T47D (cell line): ENCODE measurements around the gene DBET.
"Not testable (repeated sequence)": the region's sequence is repeated elsewhere in the genome, so short reads cannot be mapped to it uniquely, and the experiment has no call there.

Experiments
- DNase-seq, 2 experiments: peaks; one replicate each; pipeline versions ENCODE4 v3.0.0 to v3.0.0-alpha.2; 2011 to 2012; ENCODE audit warnings: low read depth in 1 of 2, low spot score in 1 of 2
- JUND ChIP-seq: IDR thresholded peaks from 2 replicates; pipeline ENCODE4 v1.6.1; 2012; ENCODE audit warnings: low read depth
- in situ Hi-C: cut with HindIII; loops from 2 replicates; pipeline ENCODE4 v1.10.0; 2016; ENCODE audit warnings: low sequenced_read_pairs, low pct_unique_long_range_greater_than_20kb

The DBET gene

DNA sequence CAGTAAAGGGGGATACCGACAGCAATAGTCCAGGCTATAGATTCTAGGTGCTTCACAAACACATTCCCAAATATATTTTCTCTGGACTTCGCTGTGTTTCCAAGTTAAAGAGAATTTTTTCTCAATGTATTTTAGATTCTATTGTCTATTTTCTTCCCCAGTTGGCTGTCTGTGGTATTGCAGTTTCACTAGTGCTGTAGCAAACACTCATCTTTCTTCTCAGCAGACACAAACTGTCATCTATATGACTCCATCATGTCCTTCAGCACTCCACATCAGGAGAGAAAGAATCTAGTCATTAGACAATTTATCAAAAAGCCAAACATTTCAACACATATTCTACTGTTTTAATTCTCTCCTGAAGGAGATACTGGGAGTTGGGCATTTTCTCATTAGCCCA is at the start of gene DBET:
TSS of gene DBET (plus strand) at position 161 of the 400 bp plus-strand sequence.
- DNase-seq: peak in 1 of 2 experiments; percentile 16
- in situ Hi-C loops: not testable (repeated sequence)

DNA sequence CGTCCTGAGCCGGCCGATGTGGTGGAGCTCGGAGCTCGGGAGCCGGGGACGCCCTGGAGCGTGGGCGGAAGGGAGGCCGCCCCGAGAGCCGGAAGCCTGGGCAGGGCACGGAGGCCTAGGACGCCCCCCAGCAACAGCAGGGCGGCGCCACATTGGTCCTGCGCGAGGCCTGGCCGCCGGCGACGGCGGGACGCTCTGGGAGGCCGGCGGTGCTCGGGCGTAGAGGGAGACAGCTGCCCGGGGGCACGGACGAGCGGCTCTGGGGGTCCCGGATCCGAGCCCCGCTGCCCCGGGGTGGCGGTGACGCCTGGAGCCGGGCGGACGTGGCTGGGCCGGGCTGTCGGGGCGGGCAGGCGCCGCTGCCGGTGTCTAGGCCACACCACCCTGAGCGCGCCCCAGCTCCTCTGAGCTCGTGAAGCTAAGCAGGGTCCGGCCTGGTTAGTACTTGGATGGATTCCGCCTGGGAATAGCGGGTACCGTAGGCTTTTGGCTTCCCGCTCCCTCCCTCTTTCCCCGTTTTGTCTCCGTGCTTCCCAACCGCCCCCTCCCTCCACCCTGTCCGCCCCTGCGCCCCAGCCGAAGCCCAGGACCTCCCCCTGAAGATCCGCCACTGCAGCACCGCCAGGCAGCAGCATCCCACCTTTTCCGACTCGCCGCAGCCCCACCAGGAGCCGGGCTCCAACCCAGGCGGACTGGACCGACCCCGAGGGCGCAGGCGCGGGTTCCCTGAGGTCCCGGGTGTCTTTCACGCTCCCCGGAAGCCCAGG is 49.3 kb upstream of the DBET start:
- DNase-seq: no peak
- TF ChIP-seq JUND: no peak
- in situ Hi-C loops: no loop called here

DNA sequence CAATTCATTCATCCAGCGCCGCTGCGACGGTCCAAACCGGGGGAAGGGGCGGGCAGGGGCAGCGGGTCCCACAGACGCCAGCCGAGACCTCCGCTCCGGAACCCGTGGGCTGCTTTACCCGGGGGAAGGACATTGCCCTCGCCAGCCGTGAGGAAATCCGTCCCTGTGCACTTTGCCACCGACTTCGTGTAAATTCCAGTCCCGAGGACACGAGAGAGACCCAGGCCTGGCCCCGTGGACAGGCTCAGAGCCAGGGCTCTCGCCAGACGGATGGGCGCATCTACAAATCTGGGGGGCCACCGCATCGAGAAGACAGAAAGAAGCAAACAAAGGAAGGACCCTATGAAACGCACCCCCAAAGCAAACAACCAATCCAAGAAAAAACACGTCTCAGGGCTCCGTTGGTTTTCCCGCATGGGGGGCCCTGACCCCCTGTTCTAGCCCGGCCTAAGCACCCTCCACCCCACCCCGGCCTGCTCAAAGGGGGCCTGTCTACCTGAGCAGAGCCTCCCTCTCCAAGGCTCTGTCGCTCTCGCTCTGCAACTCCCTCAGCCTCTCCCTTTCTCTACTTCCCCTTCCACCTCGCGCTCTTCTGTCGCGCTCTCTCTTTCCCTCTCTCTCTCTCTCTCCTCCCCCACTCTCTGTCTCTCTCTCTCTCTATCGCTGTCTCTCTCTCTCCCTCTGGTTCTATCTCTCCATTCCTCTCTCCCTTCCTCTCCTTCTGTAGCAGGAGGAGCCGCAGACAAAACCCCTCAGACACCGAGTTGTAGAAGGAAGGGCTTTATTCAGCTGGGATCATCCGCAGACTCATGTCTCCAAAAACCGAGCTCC is 48.5 kb upstream of the DBET start:
- no peak for TF ChIP-seq JUND
- DNase-seq: no peak
- in situ Hi-C loops: no loop called here

DNA sequence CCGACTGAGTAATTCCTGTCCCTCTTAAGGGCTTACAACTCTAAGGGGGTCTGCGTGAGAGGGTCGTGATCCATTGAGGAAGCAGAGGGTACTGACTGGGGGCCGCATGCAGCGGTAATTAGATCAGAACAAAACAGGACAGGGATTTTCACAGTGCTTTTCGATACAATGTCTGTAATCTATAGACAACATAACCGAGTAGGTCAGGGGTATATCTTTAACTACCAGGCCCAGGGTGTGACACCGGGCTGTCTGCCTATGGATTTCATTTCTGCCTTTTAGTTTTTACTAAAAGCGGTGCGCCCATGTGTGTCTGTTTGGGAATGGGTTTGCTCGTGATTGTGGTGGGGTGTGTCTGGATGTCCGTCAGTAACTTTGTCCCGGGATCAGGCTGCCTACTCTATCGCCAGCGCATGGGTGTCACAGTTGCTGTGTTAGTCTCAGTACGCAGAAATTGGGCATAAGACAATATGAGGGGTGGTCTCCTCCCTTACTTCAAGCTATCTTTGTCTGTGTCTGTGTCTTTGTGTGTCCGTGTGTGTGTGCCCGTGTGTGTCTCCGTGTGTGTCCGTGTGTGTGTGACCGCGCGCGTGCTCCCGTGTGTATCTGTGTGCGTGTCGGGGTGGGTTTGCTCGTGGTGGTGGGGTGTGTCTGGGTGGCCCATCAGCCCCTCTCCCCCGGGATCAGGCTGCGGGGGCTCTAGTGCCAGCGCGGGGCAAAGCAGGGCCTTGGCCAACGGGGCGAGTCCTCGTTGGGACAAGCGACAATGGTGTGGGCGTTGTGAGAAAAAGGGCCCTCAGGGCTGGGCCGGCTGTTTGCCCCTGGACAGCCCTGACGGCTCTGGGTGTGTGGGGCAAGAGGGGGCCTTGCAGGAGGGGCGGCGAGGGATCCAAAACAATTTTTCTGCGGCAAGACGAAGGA is 47.7 kb upstream of the DBET start:
- no peak for DNase-seq
- no peak for TF ChIP-seq JUND
- in situ Hi-C loops: no loop called here

DNA sequence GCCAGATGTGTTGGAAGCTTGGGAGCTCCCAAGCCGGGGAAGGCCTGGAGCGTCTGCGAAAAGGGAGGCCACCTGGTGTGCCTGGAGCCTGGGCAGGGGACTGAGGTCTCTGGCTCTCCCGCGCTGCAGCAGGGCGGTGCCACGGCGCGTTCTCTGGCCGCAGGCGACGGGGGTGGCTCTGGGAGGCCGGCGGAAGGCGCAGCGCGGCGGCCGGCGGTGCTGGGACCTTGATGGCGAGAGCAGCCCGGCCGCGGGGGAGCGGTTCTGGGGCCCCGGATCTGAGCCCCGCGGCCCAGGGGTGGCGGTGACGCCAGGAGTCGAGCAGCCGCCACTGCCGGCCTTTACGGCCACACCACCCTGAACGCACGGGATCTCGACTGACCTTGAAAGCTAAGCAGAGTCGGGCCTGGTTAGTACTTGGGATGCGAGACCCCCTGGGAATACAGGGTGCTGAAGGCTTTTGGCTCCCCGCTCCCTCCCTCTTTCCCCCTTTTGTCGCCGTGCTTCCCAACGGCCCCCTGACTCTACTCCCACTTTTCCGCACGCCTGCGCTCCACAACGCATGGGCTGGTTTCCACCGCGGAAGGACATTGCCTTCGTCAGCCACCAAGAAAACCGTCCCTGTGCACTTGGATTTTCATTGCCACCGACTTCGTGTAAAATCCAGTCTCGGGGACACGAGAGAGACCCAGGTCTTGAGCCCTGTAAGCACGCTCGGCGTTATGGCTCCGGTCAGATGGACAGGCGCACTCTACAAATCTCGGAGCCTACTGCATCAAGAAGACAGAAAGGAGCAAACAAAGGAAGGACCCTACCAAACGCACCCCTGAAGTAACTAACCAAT is 46.7 kb upstream of the DBET start:
- in situ Hi-C loops: no loop called here
- DNase-seq: no peak

DNA sequence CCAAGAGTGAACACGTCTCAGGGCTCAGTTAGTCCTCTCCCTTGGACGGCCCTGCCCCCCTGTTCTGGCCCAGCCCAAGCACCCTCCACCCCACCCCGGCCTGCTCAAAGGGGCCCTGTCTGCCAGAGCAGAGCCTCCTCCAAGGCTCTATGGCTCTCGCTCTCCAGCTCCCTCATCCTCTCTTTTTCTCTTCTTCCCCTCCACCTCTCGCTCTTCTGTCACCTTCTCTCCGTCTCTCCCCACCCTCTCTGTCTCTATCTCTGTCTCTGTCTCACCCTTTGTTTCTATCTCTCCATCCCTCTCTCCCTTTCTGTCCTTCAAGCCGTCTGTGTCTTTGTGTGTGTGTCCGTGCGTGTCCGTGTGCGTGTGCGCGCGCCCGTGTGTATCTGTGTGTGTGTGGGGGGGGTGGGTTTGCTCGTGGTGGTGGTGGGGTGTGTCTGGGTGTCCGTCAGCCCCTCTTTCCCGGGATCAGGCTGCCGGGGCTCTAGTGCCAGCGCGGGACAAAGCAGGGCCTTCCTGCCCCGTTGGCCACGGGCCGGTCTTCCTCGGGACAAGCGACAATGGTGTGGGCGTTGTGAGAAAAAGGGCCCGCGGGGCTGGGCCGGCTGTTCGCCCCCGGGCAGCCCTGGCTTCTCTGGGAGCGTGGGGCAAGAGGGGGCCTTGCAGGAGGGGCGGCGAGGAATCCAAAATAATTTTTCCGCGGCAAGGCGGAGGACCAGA is 45.9 kb upstream of the DBET start:
- no peak for DNase-seq
- in situ Hi-C loops: no loop called here
- no peak for TF ChIP-seq JUND

More for the DNA sequence above, 46.7 kb upstream of the DBET start:
- TF ChIP-seq JUND: no peak

DNA sequence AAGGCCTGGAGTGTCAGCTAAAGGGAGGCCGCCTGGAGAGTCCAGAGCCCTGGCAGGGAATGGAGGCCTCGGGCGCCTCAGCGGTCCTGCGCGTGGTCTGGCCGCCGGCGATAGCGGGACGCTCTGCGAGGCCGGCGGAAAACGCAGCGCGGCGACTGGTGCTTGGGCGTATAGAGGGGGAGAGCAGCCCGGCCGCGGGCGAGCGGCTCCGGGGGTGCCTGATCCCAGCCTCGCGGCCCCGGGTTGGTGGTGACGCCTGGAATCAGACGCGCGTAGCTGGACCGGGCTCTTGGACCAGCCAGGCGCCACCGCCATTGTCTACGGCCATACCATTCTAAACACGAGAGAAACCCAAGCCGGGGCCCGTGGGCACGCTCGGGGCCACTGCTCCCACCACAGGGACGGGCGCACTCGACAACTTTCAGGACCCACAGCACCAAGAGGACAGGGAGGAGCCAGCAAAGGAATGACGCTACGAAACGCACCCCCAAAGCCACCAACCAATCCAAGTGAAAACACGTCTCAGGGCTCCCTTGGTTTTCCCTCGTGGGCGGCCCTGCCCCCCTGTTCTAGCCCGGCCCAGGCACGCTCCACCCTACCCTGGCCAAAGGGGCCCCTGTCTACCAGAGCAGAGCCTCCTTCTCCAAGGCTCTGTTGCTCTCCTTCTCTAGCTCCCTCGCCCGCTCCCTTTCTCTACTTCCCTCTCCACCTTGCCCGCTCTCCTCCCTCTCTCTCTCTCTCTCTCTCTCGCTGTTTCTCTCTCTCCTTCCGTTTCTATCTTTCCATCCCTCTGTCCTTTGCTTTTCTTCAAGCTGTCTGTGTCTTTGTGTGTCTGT is 45.1 kb upstream of the DBET start:
- no peak for TF ChIP-seq JUND
- in situ Hi-C loops: no loop called here
- no peak for DNase-seq

DNA sequence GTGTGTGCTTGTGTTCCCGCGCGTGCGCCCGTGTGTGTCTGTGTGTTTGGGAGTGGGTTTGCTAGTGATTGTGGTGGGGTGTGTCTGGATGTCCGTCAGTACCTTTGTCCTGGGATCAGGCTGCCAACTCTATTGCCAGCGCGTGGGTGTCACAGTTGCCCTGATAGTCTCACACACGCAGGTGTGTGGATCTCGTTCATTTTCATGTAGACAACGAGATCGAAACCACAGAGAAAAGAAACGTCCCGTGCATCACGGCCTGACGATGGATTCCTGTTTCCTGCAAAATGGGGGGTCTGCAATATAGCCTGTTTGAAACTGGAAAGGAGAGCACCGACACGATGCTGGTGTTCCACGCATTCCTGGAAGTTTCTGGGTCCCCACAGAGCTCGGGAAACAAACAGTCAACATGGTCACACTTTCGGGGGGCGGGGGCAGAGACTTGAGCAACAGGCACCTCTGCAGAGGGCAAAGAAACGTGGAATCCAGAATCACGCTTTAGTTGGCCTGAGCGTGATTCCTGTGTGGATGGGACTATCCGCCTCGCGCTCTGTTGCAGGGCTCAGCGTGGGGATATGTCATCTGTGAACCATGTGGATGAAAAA is 44.3 kb upstream of the DBET start:
- DNase-seq, in situ Hi-C loops: not testable (repeated sequence)

DNA sequence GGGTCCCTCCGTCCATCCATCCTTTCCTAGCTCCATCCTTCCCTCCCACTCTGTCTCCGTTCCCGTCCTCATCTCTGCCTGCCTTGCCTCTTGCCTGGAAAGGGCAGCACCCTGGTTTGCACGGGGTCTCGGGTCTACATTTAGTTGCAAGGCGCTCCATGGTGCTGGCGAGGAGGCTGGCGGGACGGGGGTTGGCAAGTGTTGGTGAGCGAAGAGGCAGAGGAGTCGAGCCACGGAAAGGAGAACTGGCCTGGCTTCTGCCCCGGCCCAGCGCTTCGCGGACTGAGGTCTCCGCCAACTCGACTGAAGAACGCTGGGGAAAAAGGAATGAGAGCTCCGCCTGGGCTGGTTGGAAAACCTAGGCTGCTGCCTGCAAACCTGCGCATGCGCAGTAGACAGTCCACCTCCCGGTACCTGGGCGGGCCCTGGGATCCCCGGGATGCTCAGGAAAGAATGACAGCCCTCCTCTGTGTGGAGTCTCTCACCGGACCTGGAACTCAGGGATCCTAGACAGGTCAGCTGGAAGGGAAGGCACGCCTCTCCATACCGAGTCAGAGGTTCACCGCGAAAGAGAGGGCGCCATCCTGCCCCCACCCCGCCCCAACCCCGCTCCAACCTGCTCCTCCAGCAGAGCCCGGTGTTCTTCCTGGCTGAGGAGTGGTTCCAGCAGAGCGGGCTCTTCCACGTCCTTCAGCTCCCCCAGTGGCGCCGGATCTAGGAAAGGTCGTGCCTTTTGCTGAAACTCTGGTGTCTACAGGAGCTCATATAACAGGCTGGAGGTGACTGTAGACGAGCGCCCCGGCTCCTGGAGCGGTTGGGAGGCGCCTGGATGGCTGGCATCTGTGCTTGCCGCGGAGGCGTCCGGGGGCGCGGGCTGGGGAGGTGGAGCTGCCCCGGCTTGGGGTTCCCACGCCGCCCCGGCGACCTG is 43.2 kb upstream of the DBET start:
- peak; percentile 83 to 94 for DNase-seq
- in situ Hi-C loops: no loop called here
- TF ChIP-seq JUND: no peak

DNA sequence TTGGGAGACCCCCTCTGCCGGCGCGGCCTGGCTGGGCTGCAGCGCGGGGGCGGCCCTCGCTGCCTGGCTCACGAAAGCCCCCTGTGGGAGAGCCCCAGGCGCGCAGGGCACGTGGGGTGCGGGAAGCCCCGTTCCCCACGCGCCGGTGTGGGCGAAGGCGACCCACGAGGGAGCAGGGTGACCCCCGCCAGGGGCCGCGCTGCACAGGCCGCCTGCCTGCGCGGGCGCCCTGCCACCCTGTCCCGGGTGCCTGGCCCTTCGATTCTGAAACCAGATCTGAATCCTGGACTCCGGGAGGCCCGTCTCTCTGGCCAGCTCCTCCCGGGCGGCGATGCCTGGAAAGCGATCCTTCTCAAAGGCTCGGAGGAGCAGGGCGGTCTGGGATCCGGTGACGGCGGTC is 42.3 kb upstream of the DBET start:
- in situ Hi-C loops, DNase-seq: not testable (repeated sequence)

DNA sequence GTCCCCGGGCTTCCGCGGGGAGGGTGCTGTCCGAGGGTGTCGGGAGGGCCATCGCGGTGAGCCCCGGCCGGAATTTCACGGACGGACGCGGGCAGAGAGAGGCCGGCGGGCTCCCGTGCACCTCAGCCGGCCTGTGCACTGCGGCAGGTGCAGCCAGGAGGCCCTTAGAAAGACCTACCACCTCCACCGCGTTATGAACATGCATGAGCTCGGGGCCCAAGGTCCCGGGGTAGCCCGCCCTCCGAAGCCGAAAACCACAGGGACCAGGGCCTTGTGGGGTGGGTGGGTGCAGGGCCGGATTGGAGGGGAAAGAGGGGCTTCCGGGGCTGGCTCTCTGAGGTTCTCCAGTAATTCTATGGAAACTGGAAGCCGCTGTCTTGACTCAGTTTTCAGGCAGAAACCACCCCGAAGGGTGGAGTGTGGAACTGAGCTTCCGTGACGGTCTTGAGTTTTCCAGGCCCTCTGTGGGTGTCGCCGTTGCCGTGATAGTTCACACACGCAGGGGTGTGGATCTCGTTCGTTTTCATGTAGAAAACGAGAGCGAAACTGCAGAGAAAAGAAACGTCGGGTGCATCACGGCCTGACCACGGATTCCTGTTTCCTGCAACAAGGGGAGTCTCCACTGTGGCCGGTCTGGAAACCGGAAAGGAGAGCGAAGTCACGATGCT is 41.6 kb upstream of the DBET start:
- DNase-seq, in situ Hi-C loops: not testable (repeated sequence)

DNA sequence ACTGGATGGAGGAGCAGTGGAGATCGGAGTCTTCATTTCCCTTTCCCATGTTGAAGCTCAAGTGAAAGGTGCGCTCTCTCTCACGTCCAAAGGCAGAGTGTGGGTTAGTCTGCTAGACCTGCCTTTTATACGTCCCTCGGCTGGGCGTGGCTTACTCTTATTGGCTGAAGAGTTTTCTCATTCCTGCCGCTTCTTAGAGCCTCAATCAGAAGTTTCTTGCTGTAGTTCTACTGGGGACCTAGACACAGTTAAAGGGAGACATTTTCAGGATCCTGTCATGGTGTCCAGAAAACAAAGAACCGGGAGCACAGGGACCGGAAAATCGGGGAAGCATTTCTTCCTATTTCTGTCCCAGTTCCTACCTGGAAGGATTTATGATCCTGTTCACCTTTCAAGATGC is 37.1 kb upstream of the DBET start, which contains the start of gene FRG2:
TSS of gene FRG2 (minus strand) at position 101 of the 400 bp plus-strand sequence. CDS start at position 49, 52 bp downstream.
- DNase-seq, in situ Hi-C loops: not testable (repeated sequence)

DNA sequence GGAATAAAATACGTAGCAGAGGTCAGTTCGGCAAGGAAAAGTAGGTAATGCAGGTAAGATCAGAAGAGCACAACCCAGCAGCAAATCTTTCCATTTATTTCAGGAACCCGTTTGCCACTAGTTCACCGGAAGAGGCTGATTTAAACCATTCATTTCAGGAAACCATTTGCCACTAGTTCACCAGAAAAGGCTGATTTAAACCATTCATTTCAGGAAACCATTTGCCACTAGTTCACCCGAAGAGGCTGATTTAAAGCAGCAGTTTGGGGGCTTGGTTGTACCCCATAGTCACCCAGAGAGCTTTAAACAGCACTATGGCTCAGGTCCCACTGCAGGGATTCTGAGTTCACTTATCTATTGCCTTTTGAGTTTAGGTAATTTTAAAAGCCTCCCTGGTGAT is 33.0 kb upstream of the DBET start:
- DNase-seq, in situ Hi-C loops: not testable (repeated sequence)
